Measurements from ENCODE around the gene SPNS1. TPM values are rescaled to one million over a fixed set of nuclear protein-coding genes. Genes with fewer than 3 reads are reported as not detected.

Gene SPNS1
- total and polyA plus RNA-seq, 2 experiments from 2014 or later, result 42.8 to 140 TPM

- no peak for DNase-seq (ENCODE audit: low spot score)
- no peak overlapping the region for H3K4me3 ChIP-seq
- WGBS (ENCODE audit: low lambda C conversion rate, missing lambda C conversion rate), result 88% methylated on average over 2 of the region's 2 CpGs
- H3K9me2 ChIP-seq (replicated peaks; ENCODE audit: insufficient read depth), result no peaks in the 10 kb centered on the region
- H3K4me2 ChIP-seq, result no peak overlapping the region
- no peak overlapping the region for H2AFZ ChIP-seq
- H3K27me3 ChIP-seq, result no peaks in the 10 kb centered on the region
- no peaks in the 10 kb centered on the region for H4K20me1 ChIP-seq (ENCODE audit: insufficient read depth, poor library complexity, severe bottlenecking)
- no peaks in the 10 kb centered on the region for H3K4me1 ChIP-seq (ENCODE audit: insufficient read depth)
- no peaks in the 10 kb centered on the region for H3K79me2 ChIP-seq
- TF ChIP-seq EZH2phosphoT487 (IDR thresholded peaks at IDR 0.05; ENCODE audit: low read depth, severe bottlenecking, unreplicated experiment) (no peak), CTCF (IDR thresholded peaks at IDR 0.05; ENCODE audit: poor library complexity) (no peak), EZH2 (IDR thresholded peaks at IDR 0.05; ENCODE audit: borderline replicate concordance) (no peak)
- no peaks in the 10 kb centered on the region for H3K9me3 ChIP-seq (ENCODE audit: low read depth)
- H3K27ac ChIP-seq, result no peak overlapping the region
- no peaks in the 10 kb centered on the region for H3K36me3 ChIP-seq (replicated peaks; ENCODE audit: insufficient read depth, low read depth)
Measured at GRCh38 chr16:29009838-29010166, 35.2 kb downstream of the SPNS1 start.

- H3K4me2 ChIP-seq, result no peak overlapping the region
- no peak overlapping the region for H2AFZ ChIP-seq
- DNase-seq (ENCODE audit: low spot score), result no peak
- H3K79me2 ChIP-seq, result no peaks in the 10 kb centered on the region
- H3K9me3 ChIP-seq (ENCODE audit: low read depth), result no peaks in the 10 kb centered on the region
- H3K27me3 ChIP-seq, result no peaks in the 10 kb centered on the region
- H4K20me1 ChIP-seq (ENCODE audit: insufficient read depth, poor library complexity, severe bottlenecking), result no peaks in the 10 kb centered on the region
- no peak overlapping the region for H3K27ac ChIP-seq
- no peaks in the 10 kb centered on the region for H3K4me1 ChIP-seq (ENCODE audit: insufficient read depth)
- 67% methylated on average over 8 of the region's 8 CpGs for WGBS (ENCODE audit: low lambda C conversion rate, missing lambda C conversion rate)
- no peaks in the 10 kb centered on the region for H3K9me2 ChIP-seq (replicated peaks; ENCODE audit: insufficient read depth)
- H3K36me3 ChIP-seq (replicated peaks; ENCODE audit: insufficient read depth, low read depth), result no peaks in the 10 kb centered on the region
- no peak overlapping the region for H3K4me3 ChIP-seq
- TF ChIP-seq EZH2phosphoT487 (IDR thresholded peaks at IDR 0.05; ENCODE audit: low read depth, severe bottlenecking, unreplicated experiment), result no peak
- no peak for TF ChIP-seq CTCF (IDR thresholded peaks at IDR 0.05; ENCODE audit: poor library complexity)
- no peak for TF ChIP-seq EZH2 (IDR thresholded peaks at IDR 0.05; ENCODE audit: borderline replicate concordance)
Measured at GRCh38 chr16:29011112-29011511, 36.5 kb downstream of the SPNS1 start.

GRCh38 chr16:29011851-29012250 lies 37.3 kb downstream of the SPNS1 start:
- no peak overlapping the region for H2AFZ ChIP-seq
- no peaks in the 10 kb centered on the region for H3K9me2 ChIP-seq (replicated peaks; ENCODE audit: insufficient read depth)
- H3K9me3 ChIP-seq (ENCODE audit: low read depth), result no peaks in the 10 kb centered on the region
- DNase-seq (ENCODE audit: low spot score), result no peak
- H3K36me3 ChIP-seq (replicated peaks; ENCODE audit: insufficient read depth, low read depth), result no peaks in the 10 kb centered on the region
- no peak overlapping the region for H3K27ac ChIP-seq
- TF ChIP-seq EZH2phosphoT487 (IDR thresholded peaks at IDR 0.05; ENCODE audit: low read depth, severe bottlenecking, unreplicated experiment), result no peak
- no peak for TF ChIP-seq EZH2 (IDR thresholded peaks at IDR 0.05; ENCODE audit: borderline replicate concordance)
- no peak for TF ChIP-seq CTCF (IDR thresholded peaks at IDR 0.05; ENCODE audit: poor library complexity)
- H3K4me1 ChIP-seq (ENCODE audit: insufficient read depth), result no peaks in the 10 kb centered on the region
- no peak overlapping the region for H3K4me3 ChIP-seq
- 86% methylated on average over 4 of the region's 4 CpGs for WGBS (ENCODE audit: low lambda C conversion rate, missing lambda C conversion rate)
- H3K4me2 ChIP-seq, result no peak overlapping the region
- H3K79me2 ChIP-seq, result no peaks in the 10 kb centered on the region
- no peaks in the 10 kb centered on the region for H4K20me1 ChIP-seq (ENCODE audit: insufficient read depth, poor library complexity, severe bottlenecking)
- H3K27me3 ChIP-seq, result no peaks in the 10 kb centered on the region

Measured in hepatocyte (in vitro differentiated cells).